RCC 7860 (cell line): ENCODE results near the gene AKAP9.
"Not testable (repeated sequence)": the region's sequence is repeated elsewhere in the genome, so short reads cannot be mapped to it uniquely, and the experiment has no call there.

Experiments used
- DNase-seq: peaks from one replicate; pipeline ENCODE4 v3.0.0-alpha.2; 2015; ENCODE audit warnings: low spot score
- FAIRE-seq: peaks from 2 replicates; lab custom pipeline; 2012; peaks lifted over from hg19 to GRCh38; lab: Jason Lieb, UNC

Gene AKAP9

GRCh38 chr7:91999631-92000565, 59.2 kb downstream of the AKAP9 start:
- DNase-seq (no peak), FAIRE-seq (no peak)

GRCh38 chr7:92002720-92003119, 62.1 kb downstream of the AKAP9 start:
- no peak for DNase-seq
- FAIRE-seq = no peak

- FAIRE-seq = no peak
These were observed 65.4 kb downstream of the AKAP9 start for GRCh38 chr7:92006046-92006445.

GRCh38 chr7:92010215-92010614, 69.6 kb downstream of the AKAP9 start:
- DNase-seq (no peak), FAIRE-seq (no peak)

More at GRCh38 chr7:92006046-92006445, 65.4 kb downstream of the AKAP9 start:
- no peak for DNase-seq

GRCh38 chr7:92013611-92014010, 72.9 kb downstream of the AKAP9 start:
- FAIRE-seq (no peak), DNase-seq (no peak)

GRCh38 chr7:92020636-92021035, 80.0 kb downstream of the AKAP9 start:
- DNase-seq (no peak), FAIRE-seq (peak; percentile 65)

- DNase-seq (peak; percentile 35), FAIRE-seq (no peak)
These were observed 84.6 kb downstream of the AKAP9 start for GRCh38 chr7:92025260-92025659.

- DNase-seq, FAIRE-seq: not testable (repeated sequence)
These were observed 86.0 kb downstream of the AKAP9 start for GRCh38 chr7:92026635-92027034.

- not testable (repeated sequence) for DNase-seq, FAIRE-seq
These were observed 86.5 kb downstream of the AKAP9 start for GRCh38 chr7:92027128-92027527.

GRCh38 chr7:92028226-92028625, 87.6 kb downstream of the AKAP9 start:
- no peak for FAIRE-seq

GRCh38 chr7:92028686-92029085, 88.0 kb downstream of the AKAP9 start:
- FAIRE-seq (peak; percentile 58), DNase-seq (no peak)

More at GRCh38 chr7:92028226-92028625, 87.6 kb downstream of the AKAP9 start:
- no peak for DNase-seq

GRCh38 chr7:92034116-92034515, 93.5 kb downstream of the AKAP9 start:
- no peak for FAIRE-seq
- DNase-seq = no peak

GRCh38 chr7:92035576-92035975, 94.9 kb downstream of the AKAP9 start:
- FAIRE-seq = no peak
- no peak for DNase-seq

GRCh38 chr7:92039900-92040299, 99.2 kb downstream of the AKAP9 start:
- FAIRE-seq = no peak
- DNase-seq = no peak

GRCh38 chr7:92042056-92042737, 101.5 kb downstream of the AKAP9 start:
- no peak for FAIRE-seq
- DNase-seq = no peak

- FAIRE-seq (no peak), DNase-seq (no peak)
These were observed 102.4 kb downstream of the AKAP9 start for GRCh38 chr7:92043098-92043497.

- DNase-seq (no peak), FAIRE-seq (no peak)
These were observed 103.0 kb downstream of the AKAP9 start for GRCh38 chr7:92043637-92044036.

- FAIRE-seq = no peak
- no peak for DNase-seq
These were observed 103.5 kb downstream of the AKAP9 start for GRCh38 chr7:92044148-92044547.

GRCh38 chr7:92044940-92045339, 104.3 kb downstream of the AKAP9 start:
- FAIRE-seq (no peak), DNase-seq (no peak)

GRCh38 chr7:92051655-92052054, 111.0 kb downstream of the AKAP9 start:
- no peak for FAIRE-seq

GRCh38 chr7:92052159-92052558, 111.5 kb downstream of the AKAP9 start:
- DNase-seq = no peak
- FAIRE-seq = no peak

More at GRCh38 chr7:92051655-92052054, 111.0 kb downstream of the AKAP9 start:
- DNase-seq = no peak

GRCh38 chr7:92052684-92053083, 112.0 kb downstream of the AKAP9 start:
- FAIRE-seq (no peak), DNase-seq (no peak)
